Caki2 (cell line): ENCODE results near the gene PNMA6E. TPM values are rescaled to one million over a fixed set of nuclear protein-coding genes. Genes with fewer than 3 reads are reported as not detected.

ENCODE experiments used
- DNase-seq: peaks from one replicate; pipeline ENCODE4 v3.0.0-alpha.2; 2015; ENCODE audit warnings: low read depth
- in situ Hi-C: cut with HindIII; loops from 2 replicates; pipeline ENCODE4 v1.10.0; 2016; ENCODE audit warnings: low sequenced_read_pairs, low pct_unique_long_range_greater_than_20kb, mixed read lengths
- total RNA-seq: library from RNA; depleted of rRNA; stranded (reverse); fragments of >200 nt; shearing (Covaris generic); gene quantifications from 2 replicates; pipeline ENCODE4 v1.2.3, GENCODE V29; 2014; ENCODE audit warnings: low replicate concordance; rRNA removed

PNMA6E gene
- 0.03 TPM in 1 of 2 replicates, not detected in the other for total RNA-seq

DNA sequence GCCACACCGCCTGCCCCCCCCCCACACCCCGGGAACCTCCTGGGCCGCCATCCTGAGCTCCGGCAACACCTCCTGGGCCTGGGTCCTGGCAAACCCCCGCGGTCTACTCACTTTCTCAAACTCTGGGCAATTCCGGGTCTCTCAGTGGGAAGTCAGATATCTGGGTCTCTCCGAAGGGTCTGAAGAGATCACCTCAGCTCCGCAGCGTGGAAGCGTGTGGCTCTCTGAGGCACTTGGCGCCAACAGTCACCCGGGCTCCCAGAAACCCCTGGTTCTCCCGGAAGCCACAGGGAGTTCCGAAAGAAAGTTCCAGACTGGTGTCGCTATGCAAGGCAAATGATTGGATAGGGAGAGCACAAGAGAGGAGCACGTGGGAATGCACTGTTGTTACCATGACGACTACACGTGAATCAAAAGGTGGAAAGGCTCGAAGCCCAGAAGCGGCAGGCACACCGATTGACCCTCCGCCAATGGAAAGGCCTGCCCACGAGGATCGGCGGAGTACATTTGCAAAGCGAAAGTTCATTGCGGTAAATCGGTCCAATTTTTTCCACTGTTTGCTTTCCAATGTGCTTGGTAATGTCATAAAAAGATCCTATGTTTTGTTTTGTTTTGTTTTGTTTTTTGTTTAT is at the start of gene PNMA6E:
PNMA6E (minus strand) TSS at position 218 of the 632 bp plus-strand sequence. CDS start 2,501 bp downstream, outside the sequence.
- in situ Hi-C loops: no loop called here
- no peak for DNase-seq

DNA sequence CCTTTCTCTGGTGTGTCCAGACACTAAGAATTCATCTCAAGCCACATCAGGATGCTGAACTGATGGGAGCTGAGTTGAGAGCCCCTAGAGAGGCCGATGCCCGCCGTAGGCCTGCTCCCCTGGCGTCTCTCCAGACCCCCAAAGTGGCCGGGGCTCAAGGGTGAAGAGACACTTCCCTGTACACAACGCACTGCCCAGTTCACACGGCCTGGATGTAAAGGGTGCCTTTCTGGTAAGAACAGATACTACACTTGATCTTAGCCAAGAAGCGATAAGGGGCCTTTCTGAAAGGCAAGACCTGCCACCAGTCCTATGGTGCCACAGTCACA is 49.8 kb upstream of the PNMA6E start:
- DNase-seq: no peak
- in situ Hi-C loops: no loop called here

DNA sequence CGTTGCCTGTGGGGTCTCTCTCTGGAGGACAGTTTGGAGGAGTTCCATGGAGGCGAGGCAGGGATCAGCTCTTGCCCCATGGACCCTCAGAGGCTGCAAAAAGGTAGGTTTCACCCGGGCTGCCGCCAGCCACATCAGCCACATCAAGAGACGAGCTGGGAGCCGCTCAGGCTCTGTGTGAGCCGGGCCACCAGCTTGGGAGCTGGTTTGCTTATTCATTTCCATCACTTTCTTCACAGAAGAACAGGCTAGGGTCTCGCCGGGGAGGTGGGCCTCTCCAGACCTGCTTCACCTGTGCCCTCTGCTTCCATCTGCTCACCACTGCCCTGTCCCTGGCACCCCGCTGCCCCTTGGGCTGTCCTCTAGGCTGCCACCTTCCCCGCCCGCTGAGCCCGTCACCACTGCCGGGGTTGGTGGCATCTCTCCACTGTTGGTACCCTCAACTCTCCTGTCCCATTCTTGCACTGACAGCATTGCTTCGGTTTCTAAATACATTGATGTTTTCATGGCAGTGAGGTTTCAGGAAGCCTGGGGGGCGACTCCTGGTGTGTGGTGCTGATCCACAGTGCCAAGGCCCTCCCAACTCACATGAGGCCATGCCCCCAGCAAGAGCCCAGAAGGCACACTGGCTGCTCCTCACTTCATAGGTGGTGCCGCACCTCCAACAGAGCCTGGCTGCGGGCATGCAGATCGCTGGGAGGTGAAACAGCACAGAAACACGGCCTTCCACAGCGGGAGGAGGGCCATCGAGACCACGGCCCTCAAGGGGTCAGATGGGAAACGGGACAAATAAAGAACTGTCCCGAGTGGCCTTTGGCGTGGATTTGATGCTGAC is 49.2 kb upstream of the PNMA6E start:
- DNase-seq: no peak
- in situ Hi-C loops: no loop called here

DNA sequence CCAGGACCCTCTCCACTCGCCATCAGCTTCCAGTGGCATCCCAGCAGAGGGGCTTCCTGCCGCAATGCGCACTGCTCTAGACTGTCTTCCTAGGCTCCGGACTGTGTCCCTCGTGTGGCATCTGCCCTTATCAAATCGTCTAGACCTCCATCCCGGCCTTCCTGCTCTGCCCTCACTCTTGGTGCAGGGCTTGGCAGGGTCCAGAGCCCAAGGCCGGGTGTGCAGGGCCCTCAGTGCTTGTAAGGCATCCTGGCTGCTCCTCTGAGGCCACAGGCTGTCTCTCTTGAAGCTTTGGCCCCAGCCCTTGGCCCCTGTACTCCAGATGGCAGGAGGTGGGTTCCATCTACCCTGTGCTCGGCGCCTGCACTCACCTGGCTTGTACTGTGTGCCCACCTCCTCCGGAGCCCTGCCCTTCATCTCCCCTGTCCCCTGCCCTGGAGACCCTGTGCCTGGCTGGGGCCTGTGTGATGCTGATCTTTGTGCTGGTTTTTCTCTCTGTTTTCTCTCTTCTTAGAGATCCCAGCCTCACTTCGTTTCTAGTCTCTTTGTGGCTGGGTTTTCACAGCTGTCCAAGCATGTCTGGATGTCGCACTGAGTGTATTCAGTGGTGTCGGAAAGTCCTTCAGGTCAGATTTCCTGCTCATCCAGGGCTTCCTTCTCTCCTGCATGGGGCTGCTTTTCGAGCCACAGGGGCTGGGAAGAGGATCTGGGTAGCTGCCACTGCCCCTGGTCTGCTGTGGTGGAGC is 48.4 kb upstream of the PNMA6E start:
- no peak for DNase-seq
- in situ Hi-C loops: no loop called here

DNA sequence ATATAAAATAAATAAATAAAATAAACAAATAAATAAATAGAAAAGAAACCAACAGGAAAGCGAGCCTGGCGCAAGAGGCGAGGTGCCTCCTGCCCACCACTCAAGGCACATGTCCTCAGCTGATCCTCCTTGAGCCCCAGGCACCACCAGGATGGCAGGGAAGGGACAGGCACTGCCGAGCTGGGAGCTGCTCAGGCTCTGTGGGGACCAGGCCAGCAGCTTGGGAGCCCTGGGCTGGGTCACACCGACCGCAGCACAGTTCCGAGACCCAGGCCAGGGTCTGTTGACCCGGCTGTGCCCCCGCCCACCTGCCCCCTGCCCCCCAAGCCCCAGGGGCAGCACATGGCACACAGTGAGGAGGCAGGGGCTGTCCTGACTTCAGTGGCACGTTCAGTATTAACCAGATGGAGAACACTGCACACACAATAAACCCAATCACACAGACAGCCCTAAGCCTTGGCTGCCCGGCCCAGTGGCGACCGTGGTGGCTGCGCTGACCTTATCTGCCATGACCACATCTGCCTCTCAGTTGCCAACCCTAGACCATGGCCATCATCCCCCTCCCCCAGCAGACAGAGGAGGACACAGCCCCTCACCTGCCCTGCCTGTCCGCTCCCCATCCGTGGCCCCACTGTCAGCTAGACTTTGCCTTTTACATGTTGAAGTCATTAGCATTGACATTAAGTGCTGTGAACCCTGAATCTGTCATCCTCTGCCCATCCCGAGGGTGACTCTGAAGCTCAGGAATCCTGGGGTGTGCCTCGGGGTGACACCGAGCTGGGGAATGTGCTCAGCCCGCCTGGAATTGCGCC is 47.6 kb upstream of the PNMA6E start:
- in situ Hi-C loops: no loop called here
- no peak for DNase-seq

DNA sequence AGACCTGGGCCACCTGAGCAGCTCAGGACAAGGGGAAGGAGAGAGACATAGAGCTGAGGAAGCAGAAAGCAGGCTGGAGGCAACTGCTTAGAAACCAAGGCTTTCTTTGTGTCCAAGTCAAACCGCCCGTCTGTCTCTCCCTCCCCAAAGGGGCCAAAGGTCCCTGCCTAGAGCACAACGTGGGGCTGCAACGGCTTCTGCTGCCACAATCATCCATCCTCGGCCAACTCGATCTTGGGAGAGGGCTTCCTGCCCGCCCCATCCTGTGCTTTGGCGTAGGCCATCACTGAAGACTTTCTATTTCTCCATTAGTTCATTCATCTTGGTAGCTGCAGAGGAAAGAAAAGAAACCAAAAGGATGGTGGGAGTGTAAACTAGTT is 46.4 kb upstream of the PNMA6E start:
- in situ Hi-C loops: no loop called here

DNA sequence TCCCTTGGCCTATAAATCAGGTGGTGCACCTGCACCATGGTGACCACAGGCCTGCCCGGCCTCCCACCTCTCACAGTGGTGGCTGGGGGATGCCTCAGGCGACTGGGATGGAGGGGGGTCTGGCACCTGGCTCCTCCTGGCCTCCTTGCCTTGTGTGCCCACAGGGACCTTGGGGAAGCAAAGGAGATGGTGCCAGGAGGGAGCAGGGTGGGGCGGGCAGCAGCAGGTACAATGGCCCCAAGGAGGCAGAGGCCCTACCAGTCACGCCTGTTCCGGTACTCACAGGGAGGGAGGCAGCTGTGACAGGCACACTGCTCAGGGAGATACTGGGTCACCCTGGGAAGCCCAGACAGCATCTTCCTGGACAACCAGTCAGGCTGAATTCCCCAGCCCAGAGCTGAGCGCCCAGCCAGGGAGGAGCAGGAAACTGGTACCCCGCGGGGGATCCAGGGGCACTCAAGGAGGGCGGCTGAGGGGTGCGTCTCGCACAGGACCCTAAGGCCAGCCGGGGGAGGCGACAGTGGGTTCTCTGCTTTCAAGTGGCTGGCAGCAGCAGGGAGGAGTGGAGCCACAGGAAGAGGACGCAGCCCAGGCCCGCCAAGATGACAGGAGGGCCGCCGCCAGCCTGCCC is 45.9 kb upstream of the PNMA6E start:
- in situ Hi-C loops: no loop called here

More for the DNA sequence above, 46.4 kb upstream of the PNMA6E start:
- DNase-seq: no peak

DNA sequence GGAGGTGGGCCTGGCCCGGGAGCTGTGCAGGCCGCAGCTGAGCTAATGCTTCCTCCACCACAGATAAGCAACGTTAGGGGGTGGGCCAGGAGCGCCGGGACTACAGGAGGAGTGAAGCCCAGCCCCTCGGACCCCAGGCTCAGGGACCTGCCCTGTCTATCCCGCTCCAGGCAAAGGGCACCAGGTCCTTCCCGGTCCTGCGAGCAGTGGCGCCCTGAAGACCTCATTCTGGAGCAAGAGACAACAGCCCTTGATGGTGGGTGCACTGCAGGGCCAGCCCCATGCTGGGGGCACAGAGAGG is 45.4 kb upstream of the PNMA6E start:
- in situ Hi-C loops: no loop called here
- no peak for DNase-seq

More for the DNA sequence above, 45.9 kb upstream of the PNMA6E start:
- DNase-seq: no peak

DNA sequence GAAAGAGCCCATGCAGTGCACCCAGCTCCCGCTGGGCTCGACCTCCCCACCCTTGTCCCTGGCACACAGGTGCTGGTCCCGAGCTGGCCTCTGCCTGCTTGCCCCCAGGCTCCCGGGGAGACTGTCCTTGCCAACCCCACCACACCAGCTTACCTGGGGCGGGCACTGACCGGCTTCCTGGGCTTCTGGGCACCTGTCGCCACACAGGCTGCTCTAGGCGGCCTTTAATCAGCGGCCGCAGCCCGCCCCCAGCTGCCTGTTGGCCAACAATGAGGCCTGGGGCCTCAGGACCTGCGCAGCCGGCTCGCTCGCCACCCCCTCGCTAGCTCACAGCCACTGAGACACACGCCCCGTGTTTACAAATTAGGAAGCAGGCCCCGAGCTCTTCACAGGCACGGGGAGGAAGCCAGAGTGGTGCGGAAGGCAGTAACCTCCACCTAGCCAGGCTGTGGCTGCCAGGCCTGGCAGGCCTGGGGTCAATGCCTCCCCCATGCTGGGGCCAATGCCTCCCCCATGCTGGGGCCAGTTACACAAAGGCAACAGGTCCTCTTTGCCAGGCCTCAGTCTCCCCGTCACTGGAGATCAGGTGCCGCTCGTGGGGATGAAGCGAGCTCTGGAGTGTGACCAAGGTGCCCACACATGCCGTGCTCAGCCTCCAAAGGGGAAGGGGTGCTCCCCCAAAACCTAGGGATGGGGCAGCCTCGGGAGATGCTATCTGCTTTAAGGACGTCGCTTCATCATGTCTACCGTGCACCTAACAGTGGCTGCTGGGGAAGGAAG is 44.9 kb upstream of the PNMA6E start, which contains the start of gene TREX2:
TREX2 (minus strand) TSS at position 201 of the 780 bp plus-strand sequence. CDS start 626 bp downstream, outside the sequence.
- in situ Hi-C loops: no loop called here
- DNase-seq: no peak

DNA sequence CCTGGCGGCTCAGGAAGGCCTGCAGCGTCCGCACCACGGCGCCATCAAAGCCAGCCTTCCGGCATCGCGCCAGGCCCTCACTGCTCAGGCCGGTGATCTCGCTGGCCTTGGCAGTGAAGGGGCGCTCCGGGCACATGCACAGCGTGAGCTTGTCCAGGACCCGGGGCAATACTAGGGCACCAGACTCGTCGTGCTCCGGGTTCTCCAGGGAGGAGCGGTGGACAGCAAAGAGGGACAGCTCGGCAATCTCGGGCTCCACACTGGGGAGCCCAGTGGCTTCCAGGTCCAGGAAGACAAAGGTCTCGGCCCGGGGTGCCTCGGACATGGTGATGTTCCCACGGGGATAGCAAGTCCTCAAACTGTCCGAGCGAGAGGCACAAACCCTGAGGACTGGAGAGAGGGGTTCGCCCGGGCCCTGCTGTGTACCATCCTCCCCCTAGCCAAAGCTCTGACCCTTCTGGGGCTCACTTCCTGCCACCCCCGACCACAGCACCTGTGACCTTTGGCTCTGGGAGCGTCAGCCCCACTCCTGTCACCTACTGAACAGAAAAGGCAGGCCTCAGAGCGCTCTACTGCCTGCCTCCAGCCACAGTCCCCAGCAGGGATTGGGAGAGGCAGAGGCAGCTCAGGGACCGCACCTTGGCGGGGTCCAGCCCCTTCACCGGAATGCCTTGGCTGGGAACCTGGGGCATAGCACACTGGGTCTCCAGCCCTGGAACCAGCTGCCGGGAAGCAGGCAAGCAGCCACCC is 44.1 kb upstream of the PNMA6E start:
- in situ Hi-C loops: no loop called here
- DNase-seq: no peak

DNA sequence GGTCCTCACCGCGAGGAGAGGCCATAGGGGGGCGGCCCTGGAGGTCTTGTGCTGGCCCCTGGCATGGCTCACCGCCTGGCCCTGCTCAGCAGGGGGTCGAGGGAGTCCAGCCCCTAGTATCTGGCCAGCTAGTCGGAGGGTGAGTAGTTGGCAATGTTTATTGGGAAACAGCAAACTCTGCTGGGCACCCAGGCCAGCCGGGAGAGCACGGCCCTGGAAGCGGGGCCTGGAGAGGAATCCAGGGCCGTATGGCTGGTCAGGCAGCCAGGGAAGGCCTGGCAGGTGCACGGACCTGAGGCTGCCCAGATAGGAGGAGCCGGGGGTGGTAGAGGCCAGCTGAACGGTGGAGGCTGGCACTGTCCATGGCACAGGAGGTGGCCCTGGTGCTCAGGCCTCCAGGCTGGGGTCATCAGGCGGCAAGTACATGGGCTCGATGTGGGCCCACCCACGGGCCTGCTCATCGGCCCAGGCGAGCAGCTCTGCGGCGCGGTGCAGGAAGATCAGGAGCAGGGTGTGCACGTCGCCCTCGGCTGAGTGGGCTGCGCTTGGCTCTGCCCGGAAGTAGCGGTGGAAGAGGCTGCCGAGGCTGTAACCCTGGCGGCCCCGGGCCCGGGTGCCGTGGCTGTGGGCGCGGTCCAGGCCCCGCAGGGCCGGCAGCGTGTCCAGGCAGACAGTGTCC is 43.3 kb upstream of the PNMA6E start:
- in situ Hi-C loops: no loop called here
- no peak for DNase-seq

DNA sequence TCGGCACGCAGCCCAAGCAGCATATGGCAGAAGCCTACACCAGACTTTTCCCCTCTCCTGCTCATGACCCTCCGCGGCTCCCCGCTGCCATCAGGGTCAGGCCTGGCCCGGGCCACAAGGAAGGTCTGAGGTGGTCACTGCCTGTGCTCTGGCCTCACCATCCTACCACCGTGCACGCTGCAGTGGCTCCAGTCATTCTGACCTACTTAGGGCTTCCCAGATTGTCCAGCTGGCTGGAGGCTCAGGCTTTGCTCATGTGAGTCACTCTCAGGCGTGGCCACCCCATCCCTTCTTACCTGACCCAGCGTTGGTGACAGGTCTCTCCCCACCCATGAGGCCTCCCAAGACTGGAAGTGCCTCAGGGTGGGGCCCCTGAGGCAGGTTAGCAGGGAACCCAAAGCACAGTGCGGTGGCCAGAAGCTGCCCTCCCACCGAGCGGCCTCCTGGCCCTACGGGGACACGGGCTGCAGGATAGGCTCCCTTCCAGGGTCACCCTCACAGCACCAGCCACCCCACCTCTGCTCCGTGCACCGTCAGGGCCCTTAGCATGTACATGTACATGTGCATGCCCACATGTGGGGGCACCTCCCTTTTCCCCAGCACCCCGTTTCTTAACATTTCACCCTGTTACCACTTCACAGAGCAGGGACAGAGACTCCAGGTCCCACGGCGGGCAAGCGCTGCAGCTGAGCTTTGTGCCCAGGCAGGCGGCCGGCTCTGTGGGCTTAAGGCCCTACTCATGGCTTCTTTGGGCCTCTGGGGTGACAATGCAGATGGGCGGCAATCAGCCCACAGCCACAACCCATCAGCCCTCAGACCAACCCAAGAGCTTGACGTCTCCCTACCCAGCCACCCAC is 42.6 kb upstream of the PNMA6E start:
- in situ Hi-C loops: no loop called here

DNA sequence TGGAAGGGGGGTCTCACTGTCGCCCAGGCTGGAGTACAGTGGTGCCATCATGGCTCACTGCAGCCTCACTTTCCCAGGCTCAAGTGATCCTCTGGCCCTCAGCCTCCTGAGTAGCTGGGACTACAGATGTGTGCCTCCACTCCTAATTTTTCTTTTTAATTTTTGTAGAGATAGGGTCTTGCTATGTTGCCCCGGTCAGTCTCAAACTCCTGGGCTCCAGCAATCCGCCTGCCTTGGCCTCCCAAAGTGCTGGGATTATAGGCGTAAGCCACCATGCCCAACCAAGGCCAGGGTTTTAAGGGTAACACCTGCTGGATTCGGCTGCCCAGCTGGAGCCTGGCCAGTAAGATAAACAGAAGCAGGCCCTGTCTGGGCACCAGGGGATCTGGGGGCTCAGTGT is 41.3 kb upstream of the PNMA6E start:
- no peak for DNase-seq
- in situ Hi-C loops: no loop called here

More for the DNA sequence above, 42.6 kb upstream of the PNMA6E start:
- DNase-seq: no peak

DNA sequence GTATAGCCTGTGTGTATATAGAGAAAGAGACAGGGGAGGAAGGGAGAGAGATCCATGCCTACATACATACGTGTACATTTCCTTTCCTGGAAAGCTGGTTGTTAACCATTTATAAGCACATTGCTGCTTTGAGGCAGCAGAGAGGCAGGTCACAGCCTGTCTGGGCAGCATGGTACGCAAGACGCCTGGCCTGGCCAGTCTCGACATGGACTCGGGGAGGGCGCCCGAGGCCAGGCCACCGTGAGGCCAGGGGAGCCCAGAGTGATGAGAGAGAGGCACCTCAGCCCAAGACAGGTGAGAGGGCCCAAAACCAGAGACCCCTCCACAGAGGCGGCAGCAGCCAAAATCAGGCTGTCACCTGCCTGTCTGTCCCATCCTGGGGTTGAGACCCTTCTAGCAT is 40.8 kb upstream of the PNMA6E start:
- no peak for DNase-seq
- in situ Hi-C loops: no loop called here

DNA sequence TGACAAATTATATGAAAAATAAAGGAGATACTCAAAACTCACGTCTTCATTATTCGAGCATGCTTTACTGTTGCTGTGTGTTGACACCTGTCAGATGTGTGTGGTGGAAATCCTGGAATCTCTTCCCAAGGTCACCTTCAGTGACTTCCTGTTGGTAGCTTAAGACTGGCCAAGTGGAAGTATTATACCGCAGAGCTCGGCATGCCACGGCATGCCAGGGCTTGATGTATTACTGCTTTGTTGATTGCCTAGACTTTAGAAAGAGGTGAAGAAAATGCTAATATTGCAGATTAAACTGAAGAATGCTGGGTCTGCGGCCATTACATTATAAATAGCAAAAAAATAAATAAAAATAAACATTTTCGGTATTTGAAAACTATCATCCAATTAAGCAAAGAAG is 40.1 kb upstream of the PNMA6E start:
- DNase-seq: no peak
- in situ Hi-C loops: no loop called here
